ENCODE data around the gene ALG6.
"Not testable (repeated sequence)": the region's sequence is repeated elsewhere in the genome, so short reads cannot be mapped to it uniquely, and the experiment has no call there.

Gene ALG6

GRCh38 chr1:63450416-63450815, 83.0 kb downstream of the ALG6 start:
- no peaks in the 10 kb centered on the region for H3K27me3 ChIP-seq (ENCODE audit: control insufficient read depth, insufficient read depth, low read length, poor library complexity, severe bottlenecking)
- WGBS, 2 experiments = no CpG with 5 or more reads among the region's 1 CpG

GRCh38 chr1:63453232-63453631, 85.8 kb downstream of the ALG6 start:
- no peaks in the 10 kb centered on the region for H3K27me3 ChIP-seq (ENCODE audit: control insufficient read depth, insufficient read depth, low read length, poor library complexity, severe bottlenecking)
- WGBS, 2 experiments = 94% methylated on average over 2 of the region's 2 CpGs
- no peaks in the 10 kb centered on the region for H3K9me3 ChIP-seq (ENCODE audit: control insufficient read depth, low read length)
- H3K4me1 ChIP-seq (ENCODE audit: control insufficient read depth, insufficient read depth, low read length) = no peaks in the 10 kb centered on the region
- H3K27ac ChIP-seq (ENCODE audit: insufficient read depth, low read depth, low read length, poor library complexity, severe bottlenecking) = no peak overlapping the region
- no peaks in the 10 kb centered on the region for H3K36me3 ChIP-seq (ENCODE audit: control insufficient read depth, insufficient read depth, low read length)
- no peak overlapping the region for H3K4me3 ChIP-seq (ENCODE audit: insufficient read depth, low read depth, low read length)

More at GRCh38 chr1:63450416-63450815, 83.0 kb downstream of the ALG6 start:
- Histone ChIP-seq H3K36me3 (ENCODE audit: control insufficient read depth, insufficient read depth, low read length) (no peaks in the 10 kb centered on the region), H3K4me3 (ENCODE audit: insufficient read depth, low read depth, low read length) (no peak overlapping the region), H3K27ac (ENCODE audit: insufficient read depth, low read depth, low read length, poor library complexity, severe bottlenecking) (no peak overlapping the region), H3K4me1 (ENCODE audit: control insufficient read depth, insufficient read depth, low read length) (no peaks in the 10 kb centered on the region), H3K9me3 (ENCODE audit: control insufficient read depth, low read length) (no peaks in the 10 kb centered on the region)

- H3K27ac ChIP-seq (ENCODE audit: insufficient read depth, low read depth, low read length, poor library complexity, severe bottlenecking) = no peak overlapping the region
- H3K27me3 ChIP-seq (ENCODE audit: control insufficient read depth, insufficient read depth, low read length, poor library complexity, severe bottlenecking) = no peaks in the 10 kb centered on the region
- H3K9me3 ChIP-seq (ENCODE audit: control insufficient read depth, low read length) = no peaks in the 10 kb centered on the region
- no peaks in the 10 kb centered on the region for H3K36me3 ChIP-seq (ENCODE audit: control insufficient read depth, insufficient read depth, low read length)
- no peaks in the 10 kb centered on the region for H3K4me1 ChIP-seq (ENCODE audit: control insufficient read depth, insufficient read depth, low read length)
- no peak overlapping the region for H3K4me3 ChIP-seq (ENCODE audit: insufficient read depth, low read depth, low read length)
Observed at GRCh38 chr1:63454269-63454668, 86.8 kb downstream of the ALG6 start.

- Histone ChIP-seq H3K27me3 (ENCODE audit: control insufficient read depth, insufficient read depth, low read length, poor library complexity, severe bottlenecking) (no peaks in the 10 kb centered on the region), H3K36me3 (ENCODE audit: control insufficient read depth, insufficient read depth, low read length) (no peaks in the 10 kb centered on the region), H3K9me3 (ENCODE audit: control insufficient read depth, low read length) (no peaks in the 10 kb centered on the region), H3K4me3 (ENCODE audit: insufficient read depth, low read depth, low read length) (no peak overlapping the region), H3K4me1 (ENCODE audit: control insufficient read depth, insufficient read depth, low read length) (no peaks in the 10 kb centered on the region), H3K27ac (ENCODE audit: insufficient read depth, low read depth, low read length, poor library complexity, severe bottlenecking) (no peak overlapping the region)
Observed at GRCh38 chr1:63458750-63459149, 91.3 kb downstream of the ALG6 start.

- WGBS, 2 experiments = 100% methylated on average over 1 of the region's 1 CpG
Observed at GRCh38 chr1:63461661-63462230, 94.3 kb downstream of the ALG6 start.

GRCh38 chr1:63463248-63463647, 95.8 kb downstream of the ALG6 start:
- Histone ChIP-seq H3K27ac (ENCODE audit: insufficient read depth, low read depth, low read length, poor library complexity, severe bottlenecking) (no peak overlapping the region), H3K36me3 (ENCODE audit: control insufficient read depth, insufficient read depth, low read length) (no peaks in the 10 kb centered on the region), H3K27me3 (ENCODE audit: control insufficient read depth, insufficient read depth, low read length, poor library complexity, severe bottlenecking) (no peaks in the 10 kb centered on the region), H3K4me1 (ENCODE audit: control insufficient read depth, insufficient read depth, low read length) (no peaks in the 10 kb centered on the region), H3K4me3 (ENCODE audit: insufficient read depth, low read depth, low read length) (no peak overlapping the region), H3K9me3 (ENCODE audit: control insufficient read depth, low read length) (no peaks in the 10 kb centered on the region)
- WGBS, 2 experiments = 100% methylated on average over 3 of the region's 3 CpGs; no CpG with 5 or more reads in 1 of the 2 experiments

More at GRCh38 chr1:63461661-63462230, 94.3 kb downstream of the ALG6 start:
- Histone ChIP-seq H3K27ac (ENCODE audit: insufficient read depth, low read depth, low read length, poor library complexity, severe bottlenecking) (no peak overlapping the region), H3K27me3 (ENCODE audit: control insufficient read depth, insufficient read depth, low read length, poor library complexity, severe bottlenecking) (no peaks in the 10 kb centered on the region), H3K36me3 (ENCODE audit: control insufficient read depth, insufficient read depth, low read length) (no peaks in the 10 kb centered on the region), H3K9me3 (ENCODE audit: control insufficient read depth, low read length) (no peaks in the 10 kb centered on the region), H3K4me1 (ENCODE audit: control insufficient read depth, insufficient read depth, low read length) (no peaks in the 10 kb centered on the region), H3K4me3 (ENCODE audit: insufficient read depth, low read depth, low read length) (no peak overlapping the region)

- H3K27me3 ChIP-seq (ENCODE audit: control insufficient read depth, insufficient read depth, low read length, poor library complexity, severe bottlenecking) = no peaks in the 10 kb centered on the region
- H3K9me3 ChIP-seq (ENCODE audit: control insufficient read depth, low read length) = no peaks in the 10 kb centered on the region
- H3K4me3 ChIP-seq (ENCODE audit: insufficient read depth, low read depth, low read length) = no peak overlapping the region
- no peaks in the 10 kb centered on the region for H3K36me3 ChIP-seq (ENCODE audit: control insufficient read depth, insufficient read depth, low read length)
- 93 to 95% methylated on average over 7 of the region's 7 CpGs for WGBS, 2 experiments
- no peaks in the 10 kb centered on the region for H3K4me1 ChIP-seq (ENCODE audit: control insufficient read depth, insufficient read depth, low read length)
- no peak overlapping the region for H3K27ac ChIP-seq (ENCODE audit: insufficient read depth, low read depth, low read length, poor library complexity, severe bottlenecking)
Observed at GRCh38 chr1:63466181-63466580, 98.8 kb downstream of the ALG6 start.

- Histone ChIP-seq H3K4me1 (ENCODE audit: control insufficient read depth, insufficient read depth, low read length) (no peaks in the 10 kb centered on the region), H3K27me3 (ENCODE audit: control insufficient read depth, insufficient read depth, low read length, poor library complexity, severe bottlenecking) (no peaks in the 10 kb centered on the region), H3K9me3 (ENCODE audit: control insufficient read depth, low read length) (no peaks in the 10 kb centered on the region), H3K27ac (ENCODE audit: insufficient read depth, low read depth, low read length, poor library complexity, severe bottlenecking) (no peak overlapping the region), H3K36me3 (ENCODE audit: control insufficient read depth, insufficient read depth, low read length) (no peaks in the 10 kb centered on the region), H3K4me3 (ENCODE audit: insufficient read depth, low read depth, low read length) (no peak overlapping the region)
- 94 to 96% methylated on average over 3 of the region's 3 CpGs for WGBS, 2 experiments
Observed at GRCh38 chr1:63466759-63467158, 99.3 kb downstream of the ALG6 start.

GRCh38 chr1:63468683-63469082, 101.3 kb downstream of the ALG6 start:
- H3K9me3 ChIP-seq (ENCODE audit: control insufficient read depth, low read length); H3K27me3 ChIP-seq (ENCODE audit: control insufficient read depth, insufficient read depth, low read length, poor library complexity, severe bottlenecking); H3K27ac ChIP-seq (ENCODE audit: insufficient read depth, low read depth, low read length, poor library complexity, severe bottlenecking); H3K4me3 ChIP-seq (ENCODE audit: insufficient read depth, low read depth, low read length); H3K36me3 ChIP-seq (ENCODE audit: control insufficient read depth, insufficient read depth, low read length); H3K4me1 ChIP-seq (ENCODE audit: control insufficient read depth, insufficient read depth, low read length): not testable (repeated sequence)
- 93% methylated on average over 5 of the region's 5 CpGs for WGBS, 2 experiments

GRCh38 chr1:63475761-63476160, 108.3 kb downstream of the ALG6 start:
- Histone ChIP-seq H3K9me3 (ENCODE audit: control insufficient read depth, low read length) (no peaks in the 10 kb centered on the region), H3K4me3 (ENCODE audit: insufficient read depth, low read depth, low read length) (no peak overlapping the region), H3K4me1 (ENCODE audit: control insufficient read depth, insufficient read depth, low read length) (no peaks in the 10 kb centered on the region), H3K36me3 (ENCODE audit: control insufficient read depth, insufficient read depth, low read length) (no peaks in the 10 kb centered on the region), H3K27ac (ENCODE audit: insufficient read depth, low read depth, low read length, poor library complexity, severe bottlenecking) (no peak overlapping the region), H3K27me3 (ENCODE audit: control insufficient read depth, insufficient read depth, low read length, poor library complexity, severe bottlenecking) (no peaks in the 10 kb centered on the region)
- 96 to 98% methylated on average over 7 of the region's 7 CpGs for WGBS, 2 experiments

- Histone ChIP-seq H3K4me3 (ENCODE audit: insufficient read depth, low read depth, low read length) (no peak overlapping the region), H3K27me3 (ENCODE audit: control insufficient read depth, insufficient read depth, low read length, poor library complexity, severe bottlenecking) (no peaks in the 10 kb centered on the region), H3K4me1 (ENCODE audit: control insufficient read depth, insufficient read depth, low read length) (no peaks in the 10 kb centered on the region), H3K36me3 (ENCODE audit: control insufficient read depth, insufficient read depth, low read length) (no peaks in the 10 kb centered on the region), H3K27ac (ENCODE audit: insufficient read depth, low read depth, low read length, poor library complexity, severe bottlenecking) (no peak overlapping the region), H3K9me3 (ENCODE audit: control insufficient read depth, low read length) (no peaks in the 10 kb centered on the region)
- WGBS, 2 experiments = 86 to 92% methylated on average over 1 of the region's 1 CpG
Observed at GRCh38 chr1:63480057-63480456, 112.6 kb downstream of the ALG6 start.
